BLaER1 (cell line): ENCODE results near the gene FBXL5.

Source experiments
- H3K27ac ChIP-seq: shearing (Covaris generic); formaldehyde crosslinking; 2 replicates; pipeline ENCODE4 v1.8.1; 2022
- H3K27me3 ChIP-seq: shearing (Covaris generic); formaldehyde crosslinking; 2 replicates; pipeline ENCODE4 v1.8.1; 2022
- H3K36me3 ChIP-seq: shearing (Covaris generic); formaldehyde crosslinking; 2 replicates; pipeline ENCODE4 v1.8.1; 2022
- H3K4me1 ChIP-seq: shearing (Covaris generic); formaldehyde crosslinking; 2 replicates; pipeline ENCODE4 v1.8.1; 2022
- H3K4me2 ChIP-seq: shearing (Covaris generic); formaldehyde crosslinking; 2 replicates; pipeline ENCODE4 v1.8.1; 2022
- H3K4me3 ChIP-seq: shearing (Covaris generic); formaldehyde crosslinking; 2 replicates; pipeline ENCODE4 v1.8.1; 2022
- H3K9ac ChIP-seq: shearing (Covaris generic); formaldehyde crosslinking; 2 replicates; pipeline ENCODE4 v1.8.1; 2022
- H3K9me3 ChIP-seq: shearing (Covaris generic); formaldehyde crosslinking; 2 replicates; pipeline ENCODE4 v1.8.1; 2022
- H4K20me1 ChIP-seq: shearing (Covaris generic); formaldehyde crosslinking; 2 replicates; pipeline ENCODE4 v1.8.1; 2022
- Cebpa-rat ChIP-seq: shearing (Covaris generic); IDR thresholded peaks from 2 replicates; pipeline ENCODE4 v1.8.1; 2022

FBXL5 gene

DNA sequence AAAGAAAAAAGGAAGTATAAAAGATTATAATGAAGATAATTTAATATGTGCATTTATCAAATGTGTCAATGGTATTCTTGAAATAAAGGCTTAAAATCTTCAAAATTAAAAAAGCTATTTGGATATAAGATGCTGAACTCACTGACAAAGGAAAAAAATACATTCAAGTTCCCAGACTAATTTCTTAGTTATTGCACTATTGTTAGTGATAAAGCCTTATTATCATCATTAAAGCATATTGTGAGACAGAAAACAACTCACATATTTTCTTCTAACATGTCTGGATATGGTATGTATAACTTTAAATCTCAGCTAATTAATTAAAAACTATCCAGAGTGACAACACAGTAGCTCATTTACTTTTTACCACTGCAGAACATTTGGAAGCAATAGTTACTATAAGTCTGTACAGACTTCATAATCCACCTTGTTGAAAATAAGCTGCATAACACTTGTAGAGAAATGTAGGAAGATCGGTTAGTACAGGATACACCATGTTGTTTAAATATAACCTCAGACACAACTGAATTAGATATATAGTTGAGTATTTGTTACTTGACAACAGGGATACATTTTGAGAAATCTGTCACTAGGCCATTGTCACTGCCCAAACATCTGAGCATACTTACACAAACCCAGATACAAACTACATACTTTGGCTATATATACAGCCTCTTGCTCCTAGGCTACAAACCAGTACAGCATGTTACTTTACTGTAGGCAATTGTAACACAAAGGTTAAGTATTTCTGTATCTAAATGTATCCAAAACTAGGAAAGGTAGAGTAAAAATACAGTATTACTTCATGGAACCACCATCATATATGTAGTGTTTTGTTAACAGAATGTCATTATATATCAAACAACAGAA is 13.6 kb upstream of the FBXL5 start:
- Histone ChIP-seq H3K9ac (no peak overlapping the region), H3K27ac (peak overlapping the region; percentile 73), H3K4me3 (no peak overlapping the region), H4K20me1 (no peaks in the 10 kb centered on the region), H3K36me3 (peaks cover 41% of the 10 kb centered on the region), H3K4me1 (peaks cover 80% of the 10 kb centered on the region), H3K27me3 (no peaks in the 10 kb centered on the region), H3K4me2 (peak overlapping the region; percentile 49), H3K9me3 (peaks cover 5% of the 10 kb centered on the region; the same call in 1 of the 2 replicates)
- TF ChIP-seq Cebpa-rat, result no peak

DNA sequence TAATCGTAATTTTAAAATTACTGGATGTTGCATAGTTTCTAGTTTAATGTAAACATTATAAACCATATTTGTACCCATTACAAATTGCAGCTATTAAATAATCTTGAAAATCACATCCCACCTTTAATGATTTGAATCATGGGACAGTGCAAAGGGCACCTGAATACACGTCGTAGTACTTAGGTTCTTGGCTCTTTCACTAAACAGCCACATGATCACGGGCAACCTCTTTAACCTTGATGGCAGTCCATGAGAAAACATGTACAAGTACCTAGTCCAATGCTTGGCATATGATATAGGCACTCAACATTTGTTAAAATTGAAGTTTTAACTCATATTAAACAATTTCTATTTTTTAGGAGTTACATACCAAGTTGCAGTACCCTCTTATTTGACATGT is 11.8 kb upstream of the FBXL5 start:
- no peak overlapping the region for H3K4me3 ChIP-seq
- H3K9me3 ChIP-seq, result no peaks in the 10 kb centered on the region; the same call in 1 of the 2 replicates
- H3K4me2 ChIP-seq, result no peak overlapping the region
- H4K20me1 ChIP-seq, result no peaks in the 10 kb centered on the region
- peaks cover 70% of the 10 kb centered on the region for H3K4me1 ChIP-seq
- no peak overlapping the region for H3K9ac ChIP-seq
- TF ChIP-seq Cebpa-rat, result no peak
- peaks cover 30% of the 10 kb centered on the region for H3K36me3 ChIP-seq
- H3K27me3 ChIP-seq, result no peaks in the 10 kb centered on the region
- no peak overlapping the region for H3K27ac ChIP-seq

DNA sequence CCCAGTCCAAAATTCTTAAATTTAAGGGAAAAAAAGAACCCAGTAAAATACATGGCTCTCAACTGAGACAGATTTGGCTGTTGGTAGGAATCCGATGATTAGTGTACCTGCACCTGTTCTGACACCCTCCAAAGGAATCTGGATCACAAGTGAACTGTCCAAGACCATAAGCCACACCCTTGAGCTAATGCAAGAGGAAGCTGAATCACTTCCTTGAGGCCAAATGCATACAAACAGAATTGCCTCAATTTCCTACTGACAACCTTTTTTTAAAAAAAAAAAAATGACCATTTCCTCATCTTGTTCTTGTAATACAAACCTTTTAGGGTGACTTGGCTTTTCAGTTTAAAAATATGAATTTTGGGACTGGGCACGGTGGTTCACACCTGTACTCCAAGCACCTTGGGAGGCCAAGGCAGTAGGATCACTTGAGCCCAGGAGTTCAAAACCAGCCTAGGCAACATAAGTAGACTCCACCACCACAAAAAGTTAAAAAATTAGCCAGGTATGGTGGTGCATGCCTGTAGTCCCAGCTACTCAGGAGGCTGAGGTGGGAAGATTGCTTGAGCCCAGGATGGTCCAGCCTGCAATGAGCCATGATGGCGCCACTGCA is 10.7 kb upstream of the FBXL5 start:
- no peak overlapping the region for H3K27ac ChIP-seq
- H3K4me2 ChIP-seq, result 0 out of 2 replicates have a peak overlapping the region, but pooled peaks have one; percentile 0
- peaks cover 33% of the 10 kb centered on the region for H3K36me3 ChIP-seq
- TF ChIP-seq Cebpa-rat, result no peak
- no peaks in the 10 kb centered on the region for H4K20me1 ChIP-seq
- H3K4me3 ChIP-seq, result no peak overlapping the region
- H3K9me3 ChIP-seq, result no peaks in the 10 kb centered on the region; the same call in 1 of the 2 replicates
- no peak overlapping the region for H3K9ac ChIP-seq
- H3K27me3 ChIP-seq, result no peaks in the 10 kb centered on the region
- H3K4me1 ChIP-seq, result peaks cover 59% of the 10 kb centered on the region

DNA sequence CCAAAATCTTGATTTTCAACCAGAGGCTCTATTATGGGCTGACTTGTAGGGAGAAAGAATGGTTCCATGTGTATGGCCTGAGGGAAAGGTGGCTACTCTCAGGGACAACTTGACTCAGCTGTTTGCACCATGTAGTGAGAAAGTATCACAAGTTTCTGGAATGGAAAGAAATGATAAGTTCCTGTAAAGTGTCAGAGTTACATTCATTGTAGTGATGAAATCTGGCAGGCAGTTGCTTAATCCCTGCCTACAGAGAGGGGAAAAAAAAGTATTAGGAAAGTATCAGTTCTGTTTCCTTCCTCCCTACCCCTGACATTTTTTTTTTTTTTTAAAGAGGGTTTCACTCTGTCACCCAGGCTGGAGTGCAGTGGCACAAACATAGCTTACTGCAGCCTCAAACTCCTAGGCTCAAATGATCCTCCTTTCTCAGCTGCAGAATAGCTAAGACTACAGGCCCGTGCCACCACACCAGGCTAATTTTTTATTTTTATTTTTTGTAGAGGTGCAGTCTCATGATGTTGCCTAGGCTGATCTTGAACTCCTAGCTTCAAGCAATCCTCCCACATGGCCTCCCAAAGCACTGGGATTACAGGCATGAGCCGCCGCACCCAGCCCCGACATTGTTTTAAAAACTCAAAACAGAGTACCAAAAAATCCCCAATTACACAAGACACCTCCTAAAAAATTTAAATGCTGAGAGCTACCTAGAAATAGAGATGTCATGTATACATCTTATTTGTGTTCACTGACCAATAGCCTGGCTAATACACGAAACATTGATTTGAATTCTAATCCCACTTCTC is 4.8 kb upstream of the FBXL5 start:
- Histone ChIP-seq H3K4me1 (peaks cover 48% of the 10 kb centered on the region), H3K36me3 (0 out of 2 replicates have a peak, but pooled peaks cover 11% of the 10 kb centered on the region), H3K4me2 (peak overlapping the region; percentile 37), H4K20me1 (no peaks in the 10 kb centered on the region), H3K9ac (no peak overlapping the region), H3K4me3 (no peak overlapping the region), H3K9me3 (no peaks in the 10 kb centered on the region), H3K27me3 (no peaks in the 10 kb centered on the region), H3K27ac (peak overlapping the region; percentile 3; the same call in 1 of the 2 replicates)
- no peak for TF ChIP-seq Cebpa-rat

- TF ChIP-seq Cebpa-rat, result no peak
- Histone ChIP-seq H3K9me3 (no peaks in the 10 kb centered on the region), H3K36me3 (0 out of 2 replicates have a peak, but pooled peaks cover 11% of the 10 kb centered on the region), H3K9ac (no peak overlapping the region), H3K4me1 (peaks cover 37% of the 10 kb centered on the region), H3K4me3 (no peak overlapping the region), H4K20me1 (peaks cover 9% of the 10 kb centered on the region), H3K27me3 (no peaks in the 10 kb centered on the region), H3K4me2 (no peak overlapping the region), H3K27ac (no peak overlapping the region)
Measured at GRCh38 chr4:15658781-15659180, 3.6 kb upstream of the FBXL5 start.

GRCh38 chr4:15658136-15658770 is 3.1 kb upstream of the FBXL5 start:
- no peak overlapping the region for H3K9ac ChIP-seq
- no peak overlapping the region for H3K27ac ChIP-seq
- H3K4me3 ChIP-seq, result no peak overlapping the region
- peaks cover 37% of the 10 kb centered on the region for H3K4me1 ChIP-seq
- no peak overlapping the region for H3K4me2 ChIP-seq
- 0 out of 2 replicates have a peak, but pooled peaks cover 11% of the 10 kb centered on the region for H3K36me3 ChIP-seq
- TF ChIP-seq Cebpa-rat, result no peak
- peaks cover 15% of the 10 kb centered on the region for H4K20me1 ChIP-seq
- H3K9me3 ChIP-seq, result no peaks in the 10 kb centered on the region
- no peaks in the 10 kb centered on the region for H3K27me3 ChIP-seq

DNA sequence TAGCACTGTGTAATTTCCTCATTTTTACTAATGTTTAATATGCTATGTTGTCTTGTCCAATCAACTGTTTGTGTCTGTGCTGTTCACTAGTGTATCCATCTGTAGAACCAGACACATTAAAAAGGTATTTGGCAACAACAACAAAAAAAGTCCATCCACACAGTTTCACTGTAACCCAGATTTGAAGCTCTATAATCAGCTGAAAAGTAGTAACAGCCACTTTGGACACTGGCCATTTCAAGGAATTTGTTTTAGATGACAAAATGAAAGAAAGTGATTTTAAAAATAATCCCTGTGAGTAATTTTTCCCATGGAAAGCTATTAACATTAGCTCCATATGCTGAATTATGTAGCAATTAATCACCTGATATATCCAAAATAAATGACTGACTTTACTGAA is 2.2 kb upstream of the FBXL5 start:
- H3K27ac ChIP-seq, result no peak overlapping the region
- H3K4me2 ChIP-seq, result no peak overlapping the region
- peaks cover 23% of the 10 kb centered on the region for H4K20me1 ChIP-seq
- H3K9me3 ChIP-seq, result no peaks in the 10 kb centered on the region
- H3K4me3 ChIP-seq, result no peak overlapping the region
- no peak overlapping the region for H3K9ac ChIP-seq
- peaks cover 45% of the 10 kb centered on the region for H3K4me1 ChIP-seq
- H3K36me3 ChIP-seq, result 0 out of 2 replicates have a peak, but pooled peaks cover 11% of the 10 kb centered on the region
- no peak for TF ChIP-seq Cebpa-rat
- H3K27me3 ChIP-seq, result no peaks in the 10 kb centered on the region

DNA sequence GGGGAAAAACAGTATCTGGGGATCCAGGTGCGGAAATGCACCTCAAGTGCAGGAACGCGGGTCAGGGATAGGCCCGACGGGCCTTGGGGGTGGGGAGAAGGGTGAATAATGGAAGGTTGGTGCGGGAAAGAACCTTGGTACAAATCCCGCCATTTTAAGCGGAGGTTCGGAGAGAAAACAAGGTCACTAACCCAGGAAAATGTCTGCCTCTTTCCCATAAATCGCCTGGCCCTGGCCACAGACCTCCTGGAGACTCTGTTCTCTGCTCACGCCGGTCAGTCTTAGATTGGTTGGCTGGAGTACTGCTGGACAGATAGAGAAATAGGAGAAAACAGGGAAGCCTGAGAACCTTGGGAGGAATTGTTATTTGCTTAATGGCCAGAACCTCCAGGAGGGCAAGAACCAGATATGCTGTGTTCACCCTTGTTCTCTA is 897 bp upstream of the FBXL5 start:
- H4K20me1 ChIP-seq, result peaks cover 36% of the 10 kb centered on the region
- H3K9me3 ChIP-seq, result no peaks in the 10 kb centered on the region
- no peak for TF ChIP-seq Cebpa-rat
- peaks cover 58% of the 10 kb centered on the region for H3K4me1 ChIP-seq
- no peaks in the 10 kb centered on the region for H3K27me3 ChIP-seq
- H3K4me2 ChIP-seq, result peak overlapping the region; percentile 83
- 0 out of 2 replicates have a peak, but pooled peaks cover 6% of the 10 kb centered on the region for H3K36me3 ChIP-seq
- peak overlapping the region; percentile 90 for H3K9ac ChIP-seq
- peak overlapping the region; percentile 98 for H3K27ac ChIP-seq
- peak overlapping the region; percentile 93 for H3K4me3 ChIP-seq

GRCh38 chr4:15654593-15655222 is 449 bp downstream of the FBXL5 start:
- Histone ChIP-seq H3K9ac (peak overlapping the region; percentile 90), H3K9me3 (no peaks in the 10 kb centered on the region), H4K20me1 (peaks cover 49% of the 10 kb centered on the region), H3K4me2 (peak overlapping the region; percentile 83), H3K27ac (peak overlapping the region; percentile 98), H3K27me3 (no peaks in the 10 kb centered on the region), H3K36me3 (0 out of 2 replicates have a peak, but pooled peaks cover 6% of the 10 kb centered on the region), H3K4me3 (peak overlapping the region; percentile 93), H3K4me1 (peaks cover 59% of the 10 kb centered on the region)
- TF ChIP-seq Cebpa-rat, result no peak
